Panc1 (cell line): ENCODE measurements around the gene HSP90AB1. TPM values are rescaled to one million over a fixed set of nuclear protein-coding genes. Genes with fewer than 3 reads are reported as not detected.

Experiments used
- ATAC-seq: fragments of 200-7000 bp; cut with Tn5 transposase; 2 replicates; pipeline ENCODE4 v1.9.1; 2020; ENCODE audit warnings: mild to moderate bottlenecking, moderate library complexity
- BruUV-seq: library from RNA; stranded (reverse); fragments of 400-500 nt; replicated peaks from 2 replicates; lab custom pipeline; 2021; lab: Mats Ljungman, UMichigan
- CTCF ChIA-PET: fragments of 300-600 bp; sonication (Branson Sonifier 250); formaldehyde crosslinking; loops from one replicate; lab custom pipeline; 2022; ENCODE audit warnings: antibody characterized with exemption; lab: Charles Lee
- POLR2A ChIA-PET: fragments of 300-600 bp; sonication (Branson Sonifier 250); formaldehyde crosslinking; loops from one replicate; lab custom pipeline; 2022; ENCODE audit warnings: antibody characterized with exemption; lab: Charles Lee
- DNase-seq: peaks from one replicate; pipeline ENCODE4 v3.0.0-alpha.2; 2010; ENCODE audit warnings: low read depth, low spot score
- H3K27ac ChIP-seq: 2 replicates; pipeline ENCODE4 v1.5.1; 2011; ENCODE audit warnings: mild to moderate bottlenecking, low read length, inconsistent platforms
- H3K27me3 ChIP-seq: fragments of 200-500 bp; sonication (Bioruptor generic); 2 replicates; pipeline ENCODE4 v1.6.0; 2014; ENCODE audit warnings: low read length, inconsistent platforms; ENCODE audit not compliant: control insufficient read depth, insufficient read depth
- H3K36me3 ChIP-seq: fragments of 200-500 bp; sonication (Bioruptor generic); 2 replicates; pipeline ENCODE4 v1.5.1; 2014; ENCODE audit warnings: inconsistent platforms, mild to moderate bottlenecking, low read length, moderate library complexity; ENCODE audit not compliant: control insufficient read depth, insufficient read depth
- H3K4me1 ChIP-seq: 2 replicates; pipeline ENCODE4 v1.5.1; 2011; ENCODE audit warnings: inconsistent platforms, mild to moderate bottlenecking, low read length, moderate library complexity; ENCODE audit not compliant: control insufficient read depth, insufficient read depth
- H3K4me3 ChIP-seq, 2 experiments: 2 replicates each; pipeline ENCODE4 v1.5.1; 2011 to 2012; ENCODE audit warnings: low read depth in 2 of 2, low read length in 2 of 2, mild to moderate bottlenecking in 2 of 2, inconsistent platforms in 1 of 2, moderate library complexity in 1 of 2
- H3K9me3 ChIP-seq: fragments of 200-500 bp; sonication (Bioruptor generic); 2 replicates; pipeline ENCODE4 v1.5.1; 2014; ENCODE audit warnings: low read depth, mild to moderate bottlenecking, inconsistent platforms, low read length, moderate library complexity; ENCODE audit not compliant: control insufficient read depth, insufficient read depth
- POLR2AphosphoS5 ChIP-seq: IDR thresholded peaks from 2 replicates; pipeline ENCODE4 v1.6.1; 2012; ENCODE audit warnings: mild to moderate bottlenecking, low read depth, low read length, moderate library complexity
- SIN3A ChIP-seq: IDR thresholded peaks from 2 replicates; pipeline ENCODE4 v1.6.1; 2012; ENCODE audit warnings: low read depth, mild to moderate bottlenecking, low read length, moderate library complexity, borderline replicate concordance; ENCODE audit not compliant: insufficient read depth
- TCF7L2 ChIP-seq: IDR thresholded peaks from 2 replicates; pipeline ENCODE4 v1.6.1; 2011; ENCODE audit warnings: mild to moderate bottlenecking, low read depth, low read length, inconsistent platforms
- in situ Hi-C: cut with HindIII; loops from 2 replicates; pipeline ENCODE4 v1.10.0; 2016; ENCODE audit warnings: low sequenced_read_pairs, low pct_unique_long_range_greater_than_20kb
- intact Hi-C: fragments of 100-400 bp; cut with micrococcal nuclease; formaldehyde crosslinking; loops from one replicate; pipeline ENCODE4 v1.10.0; 2022; ENCODE audit not compliant: unreplicated experiment
- total RNA-seq: library from RNA; stranded (reverse); gene quantifications from one replicate; pipeline ENCODE4 v1.2.1, GENCODE V29; 2021; ENCODE audit not compliant: unreplicated experiment
- TF ChIP-seq, protein P1 (sequence below): fragments of 450-650 bp; IDR thresholded peaks from 2 replicates; pipeline ENCODE4 v1.5.1; 2017; ENCODE audit warnings: mild to moderate bottlenecking
- TF ChIP-seq, protein P2 (sequence below), 2 experiments: IDR thresholded peaks; 2 replicates each; pipeline ENCODE4 v1.6.1; 2011 to 2012; ENCODE audit warnings: low read depth in 2 of 2, control low read depth in 1 of 2, low read length in 1 of 2, mild to moderate bottlenecking in 1 of 2, moderate library complexity in 1 of 2; ENCODE audit not compliant: insufficient read depth in 1 of 2

Gene HSP90AB1
- total RNA-seq, 1 experiment from 2014 or later: 1,253 TPM

DNA sequence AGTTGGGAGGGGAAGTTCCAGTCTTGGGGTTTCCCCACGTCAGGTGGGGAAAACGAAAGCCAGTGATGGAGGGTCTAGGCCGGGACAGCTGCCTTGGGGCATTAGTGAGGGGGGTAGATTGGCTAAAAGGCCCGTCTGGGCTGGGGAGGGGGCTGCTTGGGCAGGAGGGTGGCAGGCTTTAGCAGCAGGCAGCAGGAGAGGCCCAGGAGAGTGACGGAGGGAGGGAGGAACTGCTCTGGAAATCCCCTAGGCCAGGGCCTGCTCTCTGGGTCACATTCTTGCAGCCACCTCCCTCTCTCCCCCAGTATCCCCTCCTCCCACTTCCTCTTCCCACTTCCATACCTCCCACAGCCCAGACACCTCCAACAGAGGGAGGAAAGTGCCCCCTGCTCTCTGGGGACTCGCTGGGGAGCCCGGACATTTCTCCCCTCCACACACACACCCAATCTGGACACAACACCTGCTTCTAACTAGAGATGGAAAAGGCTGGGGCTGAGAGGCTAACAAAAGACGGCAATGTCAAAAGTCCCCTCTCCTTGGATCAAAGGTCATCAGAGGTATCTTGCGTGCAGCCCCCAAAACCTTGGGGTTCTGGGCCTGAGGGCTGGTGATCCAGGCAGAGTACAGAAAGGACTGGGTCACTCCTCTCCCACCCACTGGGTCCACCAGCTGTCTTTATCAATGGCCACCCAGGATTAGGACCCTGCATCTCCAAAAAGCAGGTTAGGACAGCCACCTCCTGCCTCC, 16.6 kb downstream of the HSP90AB1 start:
- TF ChIP-seq, protein P1, sequence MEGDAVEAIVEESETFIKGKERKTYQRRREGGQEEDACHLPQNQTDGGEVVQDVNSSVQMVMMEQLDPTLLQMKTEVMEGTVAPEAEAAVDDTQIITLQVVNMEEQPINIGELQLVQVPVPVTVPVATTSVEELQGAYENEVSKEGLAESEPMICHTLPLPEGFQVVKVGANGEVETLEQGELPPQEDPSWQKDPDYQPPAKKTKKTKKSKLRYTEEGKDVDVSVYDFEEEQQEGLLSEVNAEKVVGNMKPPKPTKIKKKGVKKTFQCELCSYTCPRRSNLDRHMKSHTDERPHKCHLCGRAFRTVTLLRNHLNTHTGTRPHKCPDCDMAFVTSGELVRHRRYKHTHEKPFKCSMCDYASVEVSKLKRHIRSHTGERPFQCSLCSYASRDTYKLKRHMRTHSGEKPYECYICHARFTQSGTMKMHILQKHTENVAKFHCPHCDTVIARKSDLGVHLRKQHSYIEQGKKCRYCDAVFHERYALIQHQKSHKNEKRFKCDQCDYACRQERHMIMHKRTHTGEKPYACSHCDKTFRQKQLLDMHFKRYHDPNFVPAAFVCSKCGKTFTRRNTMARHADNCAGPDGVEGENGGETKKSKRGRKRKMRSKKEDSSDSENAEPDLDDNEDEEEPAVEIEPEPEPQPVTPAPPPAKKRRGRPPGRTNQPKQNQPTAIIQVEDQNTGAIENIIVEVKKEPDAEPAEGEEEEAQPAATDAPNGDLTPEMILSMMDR: no peak
- TF ChIP-seq TCF7L2 (no peak), SIN3A (no peak), POLR2AphosphoS5 (no peak)
- TF ChIP-seq, protein P2, sequence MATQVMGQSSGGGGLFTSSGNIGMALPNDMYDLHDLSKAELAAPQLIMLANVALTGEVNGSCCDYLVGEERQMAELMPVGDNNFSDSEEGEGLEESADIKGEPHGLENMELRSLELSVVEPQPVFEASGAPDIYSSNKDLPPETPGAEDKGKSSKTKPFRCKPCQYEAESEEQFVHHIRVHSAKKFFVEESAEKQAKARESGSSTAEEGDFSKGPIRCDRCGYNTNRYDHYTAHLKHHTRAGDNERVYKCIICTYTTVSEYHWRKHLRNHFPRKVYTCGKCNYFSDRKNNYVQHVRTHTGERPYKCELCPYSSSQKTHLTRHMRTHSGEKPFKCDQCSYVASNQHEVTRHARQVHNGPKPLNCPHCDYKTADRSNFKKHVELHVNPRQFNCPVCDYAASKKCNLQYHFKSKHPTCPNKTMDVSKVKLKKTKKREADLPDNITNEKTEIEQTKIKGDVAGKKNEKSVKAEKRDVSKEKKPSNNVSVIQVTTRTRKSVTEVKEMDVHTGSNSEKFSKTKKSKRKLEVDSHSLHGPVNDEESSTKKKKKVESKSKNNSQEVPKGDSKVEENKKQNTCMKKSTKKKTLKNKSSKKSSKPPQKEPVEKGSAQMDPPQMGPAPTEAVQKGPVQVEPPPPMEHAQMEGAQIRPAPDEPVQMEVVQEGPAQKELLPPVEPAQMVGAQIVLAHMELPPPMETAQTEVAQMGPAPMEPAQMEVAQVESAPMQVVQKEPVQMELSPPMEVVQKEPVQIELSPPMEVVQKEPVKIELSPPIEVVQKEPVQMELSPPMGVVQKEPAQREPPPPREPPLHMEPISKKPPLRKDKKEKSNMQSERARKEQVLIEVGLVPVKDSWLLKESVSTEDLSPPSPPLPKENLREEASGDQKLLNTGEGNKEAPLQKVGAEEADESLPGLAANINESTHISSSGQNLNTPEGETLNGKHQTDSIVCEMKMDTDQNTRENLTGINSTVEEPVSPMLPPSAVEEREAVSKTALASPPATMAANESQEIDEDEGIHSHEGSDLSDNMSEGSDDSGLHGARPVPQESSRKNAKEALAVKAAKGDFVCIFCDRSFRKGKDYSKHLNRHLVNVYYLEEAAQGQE (IDR thresholded peaks at IDR 0.05; ENCODE audit: insufficient read depth in 1 of 2, low read depth in 2 of 2, low read length in 1 of 2): no peak
- H3K9me3 ChIP-seq: no peaks in the 10 kb centered on the region
- in situ Hi-C loops (no loop called here), intact Hi-C loops (no loop called here)
- ChIA-PET POLR2A (no interaction called here), CTCF (no interaction called here)
- ATAC-seq (peak; percentile 33), DNase-seq (no peak)
- H3K4me1 ChIP-seq: peaks cover 23% of the 10 kb centered on the region
- peaks cover 2% of the 10 kb centered on the region for H3K36me3 ChIP-seq
- H3K27ac ChIP-seq: peak overlapping the region; percentile 73
- no TSS peak for BruUV-seq
- H3K27me3 ChIP-seq: no peaks in the 10 kb centered on the region; the same call in 1 of the 2 replicates
- peak overlapping the region; percentile 86 for H3K4me3 ChIP-seq

DNA sequence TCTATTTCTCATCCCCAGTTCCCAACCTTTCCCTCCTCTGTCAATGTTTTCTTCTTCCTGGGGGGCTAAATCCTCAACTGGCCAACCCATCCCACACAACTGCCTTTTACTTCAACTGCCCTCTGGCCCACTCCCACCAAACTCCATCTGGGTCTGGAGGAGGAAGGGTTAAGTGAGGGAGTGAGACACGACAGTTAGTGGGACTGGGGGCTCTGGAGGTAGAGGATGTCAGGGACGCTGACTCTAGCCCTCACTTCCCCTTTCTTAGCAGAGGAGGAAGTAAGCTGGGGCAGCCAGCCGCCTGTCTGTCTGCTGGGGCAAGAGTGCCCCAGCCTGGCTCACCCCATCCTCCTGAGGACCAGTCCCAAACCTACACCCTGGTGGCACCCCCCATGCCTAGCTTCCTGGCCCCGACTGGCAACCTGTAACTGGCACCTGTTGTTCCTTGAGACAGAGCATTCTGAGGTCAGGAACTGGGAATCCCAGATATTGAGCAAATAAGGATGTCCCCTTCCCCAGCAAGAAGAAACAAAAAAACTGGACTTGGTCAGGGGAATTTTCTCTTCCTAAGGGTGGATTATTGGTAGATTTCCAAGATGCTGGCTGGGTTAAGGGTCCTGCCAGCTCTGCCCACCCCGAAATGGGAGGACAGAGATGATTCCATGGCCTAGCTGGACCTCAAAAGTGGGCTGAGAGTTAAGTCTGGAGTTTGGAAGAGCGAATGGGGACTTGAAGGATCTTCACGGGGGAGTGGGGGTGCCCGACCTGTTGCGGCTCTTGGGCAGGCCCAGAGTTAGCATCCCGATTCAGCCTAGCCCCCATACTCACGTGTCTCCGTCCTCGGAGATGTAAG, 17.5 kb downstream of the HSP90AB1 start:
- POLR2A ChIA-PET: no interaction called here

More for the DNA sequence above, 17.5 kb downstream of the HSP90AB1 start:
- H3K36me3 ChIP-seq: no peaks in the 10 kb centered on the region; the same call in none of the 2 replicates
- peak overlapping the region; percentile 73 for H3K27ac ChIP-seq
- intact Hi-C loops (no loop called here), in situ Hi-C loops (no loop called here)
- DNase-seq (no peak), ATAC-seq (no peak)
- H3K4me1 ChIP-seq: peaks cover 23% of the 10 kb centered on the region
- CTCF ChIA-PET: no interaction called here
- TSS peak; percentile 83 for BruUV-seq
- H3K27me3 ChIP-seq: peaks cover 5% of the 10 kb centered on the region
- no peaks in the 10 kb centered on the region for H3K9me3 ChIP-seq
- TF ChIP-seq, protein P1: no peak
- TF ChIP-seq POLR2AphosphoS5 (no peak), SIN3A (no peak), TCF7L2 (no peak)
- TF ChIP-seq, protein P2 (IDR thresholded peaks at IDR 0.05; ENCODE audit: insufficient read depth in 1 of 2, low read depth in 2 of 2, low read length in 1 of 2): no peak
- peak overlapping the region; percentile 86 for H3K4me3 ChIP-seq
